Urinary bladder (tissue), 2 donors: ENCODE data around the gene KLHL25. TPM values are rescaled to one million over a fixed set of nuclear protein-coding genes. Genes with fewer than 3 reads are reported as not detected.

Source experiments
- polyA plus RNA-seq: library from polyadenylated mRNA; stranded (reverse); fragments of 200-250 nt; gene quantifications from one replicate; pipeline ENCODE4 v1.2.3, GENCODE V29; 2013
- small RNA-seq: library from RNA; depleted of rRNA; stranded (forward); fragments of <200 nt; gene quantifications from one replicate; pipeline ENCODE3, GENCODE V24; 2014
- total RNA-seq: library from RNA; depleted of rRNA; stranded (reverse); fragments of >200 nt; gene quantifications from one replicate; pipeline ENCODE4 v1.2.3, GENCODE V29; 2014
- donor health status: healthy.

Gene KLHL25
- total and polyA plus RNA-seq, 2 donors, result 3.6 to 7.6 TPM

Small RNAs within 50 kb of the gene (small RNA-seq; reads per million reads assigned to genes)
- gene AC021739.1 (not detected), gene MIR1276 (0.12 reads per million), gene MIR548AP (not detected), gene RNU6-231P (not detected)
